A673 (cell line): Measurements from ENCODE around the gene BCL2A1. TPM values are rescaled to one million over a fixed set of nuclear protein-coding genes. Genes with fewer than 3 reads are reported as not detected.

Experiments used
- BruUV-seq: library from RNA; stranded (reverse); fragments of 400-500 nt; replicated peaks from 2 replicates; lab custom pipeline; 2021; lab: Mats Ljungman, UMichigan
- CTCF ChIA-PET: fragments of 300-600 bp; sonication (Branson Sonifier 250); formaldehyde crosslinking; loops from one replicate; lab custom pipeline; 2022; ENCODE audit warnings: antibody characterized with exemption; lab: Charles Lee
- POLR2A ChIA-PET: fragments of 300-600 bp; sonication (Branson Sonifier 250); formaldehyde crosslinking; loops from one replicate; lab custom pipeline; 2022; ENCODE audit warnings: antibody characterized with exemption; ENCODE audit not compliant: low non-redundant PET; lab: Charles Lee
- DNase-seq: peaks from one replicate; pipeline ENCODE4 v3.0.0-alpha.2; 2015; ENCODE audit warnings: low spot score
- H3K27ac ChIP-seq: fragments of 200-600 bp; sonication (generic); 2 replicates; pipeline ENCODE4 v1.5.1; 2016; ENCODE audit warnings: mixed run types, low read depth, mild to moderate bottlenecking, mixed read lengths, antibody characterized with exemption, low read length; ENCODE audit not compliant: poor library complexity, severe bottlenecking
- H3K27me3 ChIP-seq: fragments of 200-600 bp; sonication (generic); replicated peaks from 2 replicates; pipeline ENCODE4 v1.6.1; 2017; ENCODE audit warnings: mixed run types, low read depth, mild to moderate bottlenecking, mixed read lengths, antibody characterized with exemption, low read length; ENCODE audit not compliant: insufficient read depth, poor library complexity
- H3K36me3 ChIP-seq: fragments of 200-600 bp; sonication (generic); 2 replicates; pipeline ENCODE4 v1.6.1; 2016; ENCODE audit warnings: mixed run types, mild to moderate bottlenecking, mixed read lengths, antibody characterized with exemption, low read length; ENCODE audit not compliant: insufficient read depth, poor library complexity, severe bottlenecking
- H3K4me1 ChIP-seq: fragments of 200-600 bp; sonication (generic); 2 replicates; pipeline ENCODE4 v1.6.1; 2017; ENCODE audit warnings: mixed run types, mild to moderate bottlenecking, mixed read lengths, antibody characterized with exemption, low read length; ENCODE audit not compliant: insufficient read depth, poor library complexity, severe bottlenecking
- H3K4me3 ChIP-seq: fragments of 200-600 bp; sonication (generic); 2 replicates; pipeline ENCODE4 v1.5.1; 2016; ENCODE audit warnings: low read depth, mixed run types, mild to moderate bottlenecking, mixed read lengths, low read length; ENCODE audit not compliant: poor library complexity, severe bottlenecking
- H3K9me3 ChIP-seq: fragments of 200-600 bp; sonication (generic); 2 replicates; pipeline ENCODE4 v1.6.1; 2016; ENCODE audit warnings: mixed run types, low read depth, mild to moderate bottlenecking, mixed read lengths, antibody characterized with exemption, low read length; ENCODE audit not compliant: poor library complexity, severe bottlenecking
- EZH2 ChIP-seq: fragments of 200-600 bp; sonication (generic); IDR thresholded peaks from 2 replicates; pipeline ENCODE4 v1.6.1; 2017; ENCODE audit warnings: borderline replicate concordance, low read depth, mild to moderate bottlenecking, mixed read lengths, antibody characterized with exemption, low read length; ENCODE audit not compliant: poor library complexity, severe bottlenecking
- intact Hi-C: fragments of 100-400 bp; cut with micrococcal nuclease; formaldehyde crosslinking; loops from one replicate; pipeline ENCODE4 v1.10.0; 2022; ENCODE audit not compliant: unreplicated experiment
- total RNA-seq: library from RNA; stranded (reverse); gene quantifications from 2 replicates; pipeline ENCODE4 v1.2.3, GENCODE V29; 2021
- TF ChIP-seq, protein P1 (sequence below): fragments of 300-800, 200-600 bp; sonication (generic); conservative IDR thresholded peaks from 2 replicates; pipeline ENCODE4 v1.5.1; 2017; ENCODE audit warnings: low read depth, mild to moderate bottlenecking, antibody characterized with exemption, low read length, moderate library complexity, mixed read lengths

The BCL2A1 gene
- total RNA-seq, 1 experiment from 2014 or later: not detected

DNA sequence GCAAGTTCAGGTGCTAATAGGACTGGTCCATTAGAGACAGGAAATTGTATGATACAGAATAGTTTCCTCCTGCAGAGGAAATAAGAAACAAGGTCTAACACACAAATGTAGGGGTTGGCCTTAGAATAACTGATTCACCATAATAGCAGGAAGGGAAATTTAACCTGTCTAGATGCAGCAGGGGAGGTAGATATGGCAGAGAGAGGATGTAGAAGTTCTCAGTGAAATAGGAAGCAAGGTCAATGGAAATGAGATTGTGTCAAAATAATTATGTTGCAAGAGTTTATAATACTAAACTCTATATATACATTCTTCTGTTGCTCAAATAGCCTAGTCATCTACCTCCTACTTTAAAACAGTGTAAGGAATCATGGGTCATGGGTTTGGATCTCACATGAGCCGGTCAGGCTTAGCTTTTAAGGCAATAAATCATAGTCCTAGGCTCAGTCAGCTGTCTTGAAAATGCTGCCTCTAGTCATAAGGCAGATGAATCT lies 17.0 kb downstream of the BCL2A1 start:
- no peak overlapping the region for H3K4me3 ChIP-seq
- DNase-seq: no peak

DNA sequence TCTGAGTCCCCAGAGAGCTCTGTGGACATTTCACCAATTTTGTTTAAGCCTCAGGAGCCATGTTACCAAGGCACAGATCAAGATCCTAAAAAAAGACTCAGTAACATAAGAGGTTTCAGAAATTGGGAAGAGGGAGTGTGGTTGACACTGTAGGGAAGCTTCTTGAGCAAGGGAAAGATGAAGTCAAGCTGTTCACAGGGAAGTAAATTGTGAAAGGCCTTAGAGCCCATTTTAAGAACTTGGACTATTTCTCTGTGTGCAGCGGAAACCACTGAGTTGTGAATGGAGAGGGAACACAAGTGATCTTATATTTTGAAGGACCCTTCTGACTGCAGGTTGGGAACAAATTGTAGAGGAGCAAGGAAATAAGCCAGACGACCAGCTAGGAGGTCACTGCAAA lies 18.7 kb downstream of the BCL2A1 start:
- TF ChIP-seq, protein P1, sequence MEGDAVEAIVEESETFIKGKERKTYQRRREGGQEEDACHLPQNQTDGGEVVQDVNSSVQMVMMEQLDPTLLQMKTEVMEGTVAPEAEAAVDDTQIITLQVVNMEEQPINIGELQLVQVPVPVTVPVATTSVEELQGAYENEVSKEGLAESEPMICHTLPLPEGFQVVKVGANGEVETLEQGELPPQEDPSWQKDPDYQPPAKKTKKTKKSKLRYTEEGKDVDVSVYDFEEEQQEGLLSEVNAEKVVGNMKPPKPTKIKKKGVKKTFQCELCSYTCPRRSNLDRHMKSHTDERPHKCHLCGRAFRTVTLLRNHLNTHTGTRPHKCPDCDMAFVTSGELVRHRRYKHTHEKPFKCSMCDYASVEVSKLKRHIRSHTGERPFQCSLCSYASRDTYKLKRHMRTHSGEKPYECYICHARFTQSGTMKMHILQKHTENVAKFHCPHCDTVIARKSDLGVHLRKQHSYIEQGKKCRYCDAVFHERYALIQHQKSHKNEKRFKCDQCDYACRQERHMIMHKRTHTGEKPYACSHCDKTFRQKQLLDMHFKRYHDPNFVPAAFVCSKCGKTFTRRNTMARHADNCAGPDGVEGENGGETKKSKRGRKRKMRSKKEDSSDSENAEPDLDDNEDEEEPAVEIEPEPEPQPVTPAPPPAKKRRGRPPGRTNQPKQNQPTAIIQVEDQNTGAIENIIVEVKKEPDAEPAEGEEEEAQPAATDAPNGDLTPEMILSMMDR: no peak
- TF ChIP-seq EZH2: no peak
- Histone ChIP-seq H3K4me3 (no peak overlapping the region), H3K4me1 (no peaks in the 10 kb centered on the region), H3K27ac (no peak overlapping the region), H3K9me3 (no peaks in the 10 kb centered on the region), H3K27me3 (no peaks in the 10 kb centered on the region), H3K36me3 (no peaks in the 10 kb centered on the region)
- CTCF ChIA-PET: no interaction called here
- intact Hi-C loops: no loop called here
- POLR2A ChIA-PET: no interaction called here
- DNase-seq: no peak
- BruUV-seq: no TSS peak

More for the DNA sequence above, 17.0 kb downstream of the BCL2A1 start:
- Histone ChIP-seq H3K9me3 (no peaks in the 10 kb centered on the region), H3K27ac (no peak overlapping the region), H3K4me1 (no peaks in the 10 kb centered on the region), H3K36me3 (no peaks in the 10 kb centered on the region), H3K27me3 (no peaks in the 10 kb centered on the region)
- ChIA-PET CTCF (no interaction called here), POLR2A (no interaction called here)
- TF ChIP-seq, protein P1: no peak
- no peak for TF ChIP-seq EZH2
- BruUV-seq: no TSS peak
- intact Hi-C loops: no loop called here

DNA sequence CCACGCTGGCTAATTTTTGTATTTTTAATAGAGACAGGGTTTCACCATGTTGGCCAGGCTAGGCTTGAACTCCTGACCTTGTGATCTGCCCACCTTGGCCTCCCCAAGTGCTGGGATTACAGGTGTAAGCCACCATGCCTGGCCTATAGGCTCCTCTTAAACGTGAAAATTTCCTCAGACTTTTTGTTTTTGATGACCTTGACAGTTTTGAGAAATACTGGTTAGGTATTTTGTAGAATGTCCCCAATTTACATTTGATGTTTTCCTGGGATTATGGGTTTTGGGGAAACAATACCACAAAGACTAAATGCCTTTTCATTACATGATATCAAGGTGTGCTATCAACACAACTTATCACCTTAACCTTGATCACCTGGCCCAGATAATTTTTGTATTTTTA lies 20.7 kb downstream of the BCL2A1 start:
- H3K27me3 ChIP-seq: peaks cover 3% of the 10 kb centered on the region
- TF ChIP-seq, protein P1: no peak
- no peak for TF ChIP-seq EZH2
- no peaks in the 10 kb centered on the region for H3K36me3 ChIP-seq
- no TSS peak for BruUV-seq
- no peak overlapping the region for H3K27ac ChIP-seq
- ChIA-PET CTCF (no interaction called here), POLR2A (no interaction called here)
- no peaks in the 10 kb centered on the region for H3K4me1 ChIP-seq
- intact Hi-C loops: no loop called here
- no peaks in the 10 kb centered on the region for H3K9me3 ChIP-seq
- no peak overlapping the region for H3K4me3 ChIP-seq
- DNase-seq: no peak
